ENCODE data around the gene PPP1R12A.

Gene PPP1R12A

GRCh38 chr12:79935624-79936345 is 888 bp upstream of the PPP1R12A start:
- DNase-seq (ENCODE audit: low spot score) = no peak

DNA sequence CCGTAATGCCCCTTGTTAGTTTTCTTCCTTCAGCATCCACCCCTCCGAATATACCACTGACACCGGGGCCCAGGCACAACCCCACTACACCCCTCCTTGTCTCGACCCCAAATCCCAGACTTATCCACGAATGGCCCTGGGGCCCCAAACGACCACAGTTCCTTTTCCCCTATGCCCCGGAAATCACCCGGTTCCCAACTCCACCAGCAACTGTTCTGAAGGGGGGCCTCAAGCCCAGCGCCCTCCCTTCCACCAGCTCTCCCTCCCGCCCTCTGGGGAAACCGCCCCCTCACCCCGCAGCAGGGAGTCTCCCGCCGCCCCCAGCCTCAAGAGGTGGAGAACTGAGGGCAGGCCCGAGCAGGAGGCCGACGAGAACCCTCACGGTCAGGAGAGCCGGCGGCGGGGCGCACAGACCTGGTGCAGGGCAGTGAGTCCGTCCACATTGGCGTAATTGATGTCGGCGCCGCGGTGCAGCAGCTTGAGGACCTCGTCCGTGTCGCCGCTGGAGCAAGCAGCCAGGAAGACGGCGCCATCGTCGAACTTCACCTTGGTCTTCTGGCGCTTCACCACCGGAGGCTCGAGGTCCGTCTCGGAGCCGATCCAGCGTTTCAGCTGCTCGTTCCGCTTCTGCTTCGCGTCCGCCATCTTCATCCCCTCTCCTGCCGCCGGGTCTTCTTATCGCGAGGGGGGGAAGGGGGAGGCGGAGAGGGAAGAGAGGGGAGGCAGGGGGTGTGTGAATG is 446 bp downstream of the PPP1R12A start:
- peak; percentile 7 for DNase-seq (ENCODE audit: low spot score)

- DNase-seq (ENCODE audit: low spot score) = no peak
These were observed 1.2 kb downstream of the PPP1R12A start for GRCh38 chr12:79933532-79934264.

DNA sequence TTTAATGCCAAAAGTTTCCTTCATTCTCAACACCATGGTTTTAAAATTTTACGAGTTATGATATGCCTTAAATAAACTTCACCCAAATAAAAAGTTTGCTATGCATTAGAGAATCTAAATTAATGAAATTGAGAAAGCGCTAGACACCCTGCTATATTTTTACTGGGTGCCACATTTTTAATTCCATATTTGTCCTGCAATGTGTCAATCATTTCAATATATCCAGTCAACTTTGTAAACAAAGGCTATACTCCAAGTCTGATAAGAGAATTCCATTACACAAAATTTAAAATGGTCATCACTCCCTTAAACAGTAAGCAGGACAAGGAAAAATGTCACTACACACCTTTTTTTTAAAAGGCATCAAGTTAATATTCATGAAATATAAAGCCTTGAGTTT is 1.9 kb downstream of the PPP1R12A start:
- DNase-seq (ENCODE audit: low spot score) = no peak

DNA sequence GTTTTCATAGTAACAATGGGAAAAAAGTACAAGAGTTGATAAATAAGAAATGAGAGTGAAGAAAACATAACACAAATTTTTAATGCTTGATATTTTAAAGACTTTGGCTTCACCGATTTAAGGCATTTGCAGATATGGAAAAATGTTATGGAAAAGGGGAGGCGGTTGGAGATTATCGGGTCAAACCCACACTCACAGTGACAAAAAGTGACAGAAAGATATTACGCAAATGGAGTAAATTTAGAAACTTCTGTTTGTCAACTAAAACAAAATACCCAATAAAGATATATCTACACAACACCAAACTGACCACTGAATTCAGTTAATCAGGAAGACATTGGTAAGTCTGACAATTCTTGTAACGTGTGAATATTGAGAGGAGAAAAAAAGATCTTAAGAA is 2.5 kb downstream of the PPP1R12A start:
- no peak for DNase-seq (ENCODE audit: low spot score)

DNA sequence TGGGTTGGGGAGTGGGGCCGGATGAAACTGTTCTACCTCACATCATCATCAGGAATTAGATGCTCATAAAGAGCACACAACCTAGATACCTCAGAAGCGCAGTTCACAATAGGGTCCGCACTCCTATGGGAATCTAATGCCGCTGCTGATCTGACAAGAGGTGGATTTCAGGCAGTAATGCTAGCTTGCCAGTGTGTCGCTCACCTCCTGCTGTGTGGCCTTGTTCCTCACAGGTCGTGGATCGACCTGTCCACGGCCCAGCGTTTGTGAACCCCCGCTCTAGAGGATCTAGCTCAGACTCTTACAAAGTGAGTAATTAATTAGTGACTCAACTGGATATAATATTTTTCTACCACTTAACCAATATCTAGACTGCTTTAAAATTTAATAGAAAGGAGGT is 5.8 kb downstream of the PPP1R12A start:
- DNase-seq (ENCODE audit: low spot score) = no peak

DNA sequence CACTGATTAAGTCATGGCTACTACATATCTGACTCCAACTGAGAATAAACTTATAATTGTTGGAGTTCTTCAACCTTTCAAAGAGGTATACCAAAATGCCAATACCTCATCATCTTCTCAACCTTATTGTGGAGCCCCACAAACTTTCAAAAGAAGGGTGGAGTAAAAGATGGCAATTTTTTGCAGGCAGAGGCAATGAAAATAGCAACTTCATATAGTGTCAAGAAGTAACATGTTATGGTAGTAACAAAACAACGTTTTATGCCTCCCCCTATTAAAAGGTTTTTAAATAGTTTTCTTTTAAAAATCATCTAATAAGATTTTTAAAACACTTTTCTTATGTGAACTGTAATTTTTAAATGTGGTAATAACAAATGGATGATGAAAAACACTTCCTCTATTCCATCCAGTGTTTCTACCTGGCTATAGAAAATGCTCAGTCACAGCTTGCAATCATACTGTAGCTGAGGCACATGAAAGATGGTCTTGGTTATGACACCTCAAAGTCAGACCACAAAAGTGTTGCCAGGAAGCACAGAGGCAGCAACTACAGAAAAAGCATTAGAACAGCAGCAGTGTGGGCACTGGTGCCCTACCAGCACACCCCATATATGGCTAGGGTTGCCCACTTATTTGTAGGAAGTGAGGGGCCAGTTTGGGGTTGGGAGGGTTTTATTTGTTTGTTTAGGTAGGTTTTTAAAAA is 7.0 kb downstream of the PPP1R12A start:
- no peak for DNase-seq (ENCODE audit: low spot score)

DNA sequence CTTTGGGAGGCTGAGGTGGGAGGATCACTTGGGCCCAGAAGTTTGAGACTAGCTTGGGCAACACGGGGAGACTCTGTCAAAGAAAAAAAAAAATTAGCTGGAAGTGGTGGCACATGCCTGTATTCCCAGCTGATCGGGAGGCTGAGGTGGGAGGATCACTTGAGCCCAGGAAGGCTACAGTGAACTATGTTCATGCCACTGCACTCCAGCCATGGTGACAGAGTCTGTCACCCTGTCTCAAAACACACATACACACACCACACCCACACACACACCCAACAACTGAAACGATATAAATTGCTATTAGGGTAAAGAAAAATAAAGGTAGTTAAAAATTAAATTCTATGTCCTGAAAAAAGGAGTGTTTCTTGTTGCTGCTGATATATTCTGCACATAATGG is 7.9 kb downstream of the PPP1R12A start:
- DNase-seq (ENCODE audit: low spot score) = no peak

DNA sequence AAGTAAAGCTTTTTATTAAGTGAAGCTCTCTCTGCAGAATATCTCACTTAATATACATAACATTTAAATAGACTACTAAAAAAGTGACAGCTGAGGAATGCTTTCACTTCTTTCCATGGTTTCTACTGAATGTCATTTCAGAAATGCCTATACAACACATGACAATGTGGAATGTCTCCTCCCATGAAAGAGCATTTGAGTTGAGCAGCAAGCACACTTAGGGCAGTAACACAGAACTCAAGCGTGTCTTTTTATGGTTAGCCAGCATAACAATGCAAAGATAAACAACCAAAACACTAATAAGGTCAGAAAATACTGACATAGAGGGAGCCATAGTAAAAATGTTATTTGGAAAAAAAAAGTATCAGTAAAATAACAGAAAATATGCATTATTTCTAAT is 9.4 kb downstream of the PPP1R12A start:
- DNase-seq (ENCODE audit: low spot score) = no peak

DNA sequence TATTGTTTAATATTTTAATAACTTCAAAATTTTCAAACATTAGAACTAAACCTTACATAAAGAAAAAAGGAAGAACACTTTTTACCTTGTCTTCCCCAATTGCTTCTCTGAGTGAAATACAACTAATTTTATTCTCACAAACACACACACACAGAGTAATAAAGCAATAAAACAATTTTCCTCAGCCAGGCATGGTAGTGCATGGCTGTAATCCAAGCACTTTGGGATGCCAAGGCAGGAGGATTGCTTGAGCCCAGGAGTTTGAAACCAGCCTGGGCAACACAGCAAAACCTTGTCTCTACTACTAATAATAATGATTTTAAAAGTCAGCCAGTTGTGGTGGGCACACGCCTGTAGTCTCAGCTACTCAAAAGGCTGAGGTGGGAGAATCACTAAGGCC is 13.1 kb downstream of the PPP1R12A start:
- no peak for DNase-seq (ENCODE audit: low spot score)

DNA sequence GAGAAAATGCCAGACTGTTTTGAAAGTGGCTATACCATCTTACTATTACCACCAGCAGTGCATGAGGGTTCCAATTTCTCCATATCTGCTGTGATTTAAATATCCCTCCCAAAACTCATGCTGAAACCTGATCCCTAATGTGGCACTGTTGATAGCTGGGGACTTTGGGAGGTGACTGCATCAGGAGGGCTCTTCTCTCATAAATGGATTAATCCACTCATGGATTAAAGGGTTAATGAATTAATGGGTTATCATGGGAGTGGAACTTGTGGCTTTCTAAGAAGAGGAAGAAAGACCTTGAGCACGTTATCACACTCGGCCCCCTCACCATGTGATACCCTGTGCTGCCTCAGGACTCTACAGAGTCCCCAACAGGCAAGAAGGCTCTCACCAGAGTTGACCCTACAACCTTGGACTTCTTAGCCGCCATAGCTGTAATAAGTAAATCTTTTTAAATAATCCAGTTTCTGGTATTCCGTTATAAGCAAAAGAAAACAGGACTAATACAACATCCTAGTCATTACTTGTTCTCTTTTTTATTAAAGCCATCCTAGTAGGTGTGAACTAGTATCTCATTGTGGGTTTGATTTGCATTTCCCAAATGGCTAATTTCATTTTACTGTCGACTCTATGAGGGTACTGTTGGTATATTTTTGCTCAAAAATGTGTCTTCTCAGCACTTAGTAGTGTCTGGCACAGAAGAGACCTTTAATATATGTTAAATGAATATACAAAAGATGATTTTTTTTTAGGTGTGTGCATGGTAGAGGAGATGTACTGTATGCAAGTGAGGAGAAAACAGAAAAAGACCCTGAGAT is 14.3 kb downstream of the PPP1R12A start:
- DNase-seq (ENCODE audit: low spot score) = no peak

GRCh38 chr12:79919762-79920161 is 15.1 kb downstream of the PPP1R12A start:
- DNase-seq (ENCODE audit: low spot score) = no peak

DNA sequence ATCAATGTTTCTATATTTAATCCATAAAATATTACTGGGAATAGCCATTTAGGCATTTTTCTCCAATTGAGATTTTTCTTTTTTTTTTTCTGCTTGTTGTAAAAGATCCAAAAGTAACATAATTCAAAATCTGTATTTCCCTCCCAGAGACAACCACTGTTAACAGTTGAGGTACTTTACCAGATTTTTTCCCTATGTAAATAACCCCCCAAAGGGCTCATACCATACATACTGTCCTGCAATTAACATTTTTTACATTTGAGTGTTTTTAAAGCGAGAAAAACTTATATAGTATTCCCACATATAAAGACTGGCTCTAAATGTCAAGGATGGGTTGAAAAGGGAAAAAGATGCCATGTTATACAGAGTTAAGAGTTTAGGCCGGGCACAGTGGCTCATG is 18.1 kb downstream of the PPP1R12A start:
- no peak for DNase-seq (ENCODE audit: low spot score)

DNA sequence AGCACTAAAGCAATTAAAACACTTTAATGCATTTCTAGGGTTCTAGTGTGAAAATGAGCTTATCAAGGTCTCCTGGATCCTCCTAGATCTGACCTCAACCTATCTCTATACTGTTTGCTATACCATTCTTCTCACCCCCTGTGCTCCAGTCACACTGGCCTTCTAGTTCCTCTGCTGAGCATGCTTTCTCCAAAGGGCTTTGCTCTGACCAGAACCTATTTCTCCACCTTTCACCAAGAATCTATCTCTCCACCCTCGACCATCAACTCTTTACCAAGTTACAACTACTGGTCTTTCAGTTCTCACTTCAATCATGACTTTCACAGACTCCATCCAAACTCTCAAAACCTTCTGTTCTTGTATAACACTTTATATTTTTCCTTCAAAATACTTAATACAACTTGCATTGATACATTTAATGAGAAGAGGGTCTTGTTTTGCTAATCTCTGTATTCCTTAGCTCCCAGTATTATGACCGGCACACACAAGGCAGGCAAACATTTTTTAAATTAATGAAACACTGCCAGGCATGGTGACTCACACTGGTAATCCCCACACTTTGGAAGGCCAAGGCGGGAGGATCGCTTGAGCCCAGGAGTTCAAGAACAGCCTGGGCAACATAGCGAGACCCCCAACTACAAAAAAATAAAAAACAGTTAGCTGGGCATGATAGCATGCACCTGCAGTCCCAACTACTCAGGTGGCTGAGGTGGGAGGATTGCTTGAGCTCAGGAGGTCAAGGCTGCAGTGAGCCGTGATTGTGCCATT is 22.8 kb downstream of the PPP1R12A start:
- no peak for DNase-seq (ENCODE audit: low spot score)

GRCh38 chr12:79908366-79908765 is 26.5 kb downstream of the PPP1R12A start:
- DNase-seq (ENCODE audit: low spot score) = no peak

GRCh38 chr12:79901506-79901905 is 33.4 kb downstream of the PPP1R12A start:
- no peak for DNase-seq (ENCODE audit: low spot score)

GRCh38 chr12:79900951-79901350 is 33.9 kb downstream of the PPP1R12A start:
- DNase-seq (ENCODE audit: low spot score) = no peak

GRCh38 chr12:79900199-79900598 is 34.7 kb downstream of the PPP1R12A start:
- DNase-seq (ENCODE audit: low spot score) = no peak

DNA sequence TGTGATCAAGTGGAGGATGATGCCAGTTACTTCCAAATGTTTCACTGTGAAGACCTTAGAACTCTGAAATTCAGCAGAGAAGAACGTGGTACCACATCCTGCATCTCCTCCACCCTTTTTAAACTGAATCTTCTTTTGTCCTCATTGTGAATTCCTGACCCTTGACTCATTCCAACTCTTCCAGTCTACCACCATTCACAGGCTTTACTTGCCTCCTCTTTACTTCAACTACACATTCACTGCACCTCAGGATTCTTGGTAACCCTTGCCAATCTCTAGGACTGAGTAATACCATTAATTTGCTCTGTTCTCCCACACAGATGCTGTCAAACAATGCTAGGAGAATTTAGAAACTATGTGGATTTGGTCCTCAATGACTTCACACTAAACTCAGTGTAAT is 37.3 kb downstream of the PPP1R12A start:
- DNase-seq (ENCODE audit: low spot score) = peak; percentile 19

- no peak for DNase-seq (ENCODE audit: low spot score)
These were observed 39.1 kb downstream of the PPP1R12A start for GRCh38 chr12:79895804-79896203.

DNA sequence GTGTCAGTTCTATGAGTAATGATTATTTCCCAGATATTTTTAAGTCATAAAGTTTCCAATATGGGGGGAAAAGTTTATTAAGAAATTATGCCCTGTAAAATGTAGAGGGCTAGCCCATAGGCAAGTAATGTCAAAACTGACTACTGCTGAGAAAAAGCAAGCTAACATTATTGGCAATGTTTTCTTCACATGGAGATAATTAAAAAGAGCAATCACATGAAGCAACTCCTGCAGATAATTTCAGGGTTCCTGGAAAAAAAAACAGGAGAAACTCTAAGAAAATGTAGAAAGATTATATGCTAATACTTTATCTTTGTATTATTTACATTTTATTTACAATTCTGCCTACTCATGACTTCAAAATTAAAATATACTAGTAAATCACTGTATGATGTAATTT is 39.8 kb downstream of the PPP1R12A start:
- no peak for DNase-seq (ENCODE audit: low spot score)

Data from LoVo (cell line).